OCI-LY7 (cell line): ENCODE results near the gene FYB2. TPM values are rescaled to one million over a fixed set of nuclear protein-coding genes. Genes with fewer than 3 reads are reported as not detected.

ENCODE experiments used
- BruUV-seq: library from RNA; stranded (reverse); fragments of 400-500 nt; replicated peaks from 2 replicates; lab custom pipeline; 2021; lab: Mats Ljungman, UMichigan
- CTCF ChIA-PET: fragments of 300-600 bp; sonication (Branson Sonifier 250); formaldehyde crosslinking; loops from one replicate; lab custom pipeline; 2022; ENCODE audit warnings: antibody characterized with exemption; ENCODE audit not compliant: unreplicated experiment; lab: Charles Lee
- POLR2A ChIA-PET: fragments of 300-600 bp; sonication (Branson Sonifier 250); formaldehyde crosslinking; loops from one replicate; lab custom pipeline; 2022; ENCODE audit warnings: antibody characterized with exemption; lab: Charles Lee
- DNase-seq: peaks from one replicate; pipeline ENCODE4 v3.0.0-alpha.2; 2015; ENCODE audit warnings: low spot score
- H2AFZ ChIP-seq: fragments of 200-600 bp; sonication (generic), shearing (Covaris generic); 2 replicates; pipeline ENCODE4 v1.6.1; 2014; ENCODE audit warnings: mild to moderate bottlenecking, antibody characterized with exemption, low read length, moderate library complexity
- H3K27ac ChIP-seq: fragments of 200-600 bp; sonication (generic); 2 replicates; pipeline ENCODE4 v1.5.1; 2014; ENCODE audit warnings: mixed run types, low read depth, mild to moderate bottlenecking, moderate library complexity, low read length, inconsistent platforms; ENCODE audit not compliant: poor library complexity, severe bottlenecking
- H3K36me3 ChIP-seq: fragments of 200-600 bp; sonication (generic); 2 replicates; pipeline ENCODE4 v1.6.1; 2014; ENCODE audit warnings: mild to moderate bottlenecking, antibody characterized with exemption, low read length, moderate library complexity, mixed read lengths; ENCODE audit not compliant: insufficient read depth
- H3K4me1 ChIP-seq: fragments of 200-600 bp; sonication (generic); 2 replicates; pipeline ENCODE4 v1.5.1; 2014; ENCODE audit warnings: mild to moderate bottlenecking, low read length; ENCODE audit not compliant: insufficient read depth, poor library complexity, severe bottlenecking
- H3K4me2 ChIP-seq: fragments of 200-600 bp; sonication (generic); 2 replicates; pipeline ENCODE4 v1.6.1; 2014; ENCODE audit warnings: mild to moderate bottlenecking, low read length
- H3K4me3 ChIP-seq: fragments of 200-600 bp; sonication (generic); 2 replicates; pipeline ENCODE4 v1.5.1; 2014; ENCODE audit warnings: mild to moderate bottlenecking, low read depth, low read length; ENCODE audit not compliant: poor library complexity, severe bottlenecking
- H3K79me2 ChIP-seq: fragments of 200-600 bp; sonication (generic); 2 replicates; pipeline ENCODE4 v1.6.1; 2016; ENCODE audit warnings: low read depth, mild to moderate bottlenecking, low read length, moderate library complexity, mixed read lengths; ENCODE audit not compliant: insufficient read depth
- H3K9me2 ChIP-seq: fragments of 200-600 bp; sonication (generic); 2 replicates; pipeline ENCODE4 v1.6.1; 2016; ENCODE audit warnings: mild to moderate bottlenecking, low read length, mixed read lengths; ENCODE audit not compliant: insufficient read depth
- H3K9me3 ChIP-seq: fragments of 200-600 bp; sonication (generic); 2 replicates; pipeline ENCODE4 v1.6.1; 2014; ENCODE audit warnings: mild to moderate bottlenecking, mixed run types, low read length, mixed read lengths
- H4K20me1 ChIP-seq: fragments of 200-600 bp; sonication (generic); 2 replicates; pipeline ENCODE4 v1.6.1; 2014; ENCODE audit warnings: mild to moderate bottlenecking, antibody characterized with exemption, low read length, moderate library complexity, mixed read lengths; ENCODE audit not compliant: insufficient read depth
- EZH2phosphoT487 ChIP-seq: fragments of 200-600 bp; sonication (generic); IDR thresholded peaks from 2 replicates; pipeline ENCODE4 v1.6.1; 2018; ENCODE audit warnings: low read depth, borderline replicate concordance, mild to moderate bottlenecking, mixed run types, antibody characterized with exemption, low read length, moderate library complexity, mixed read lengths
- intact Hi-C: fragments of 100-400 bp; cut with micrococcal nuclease; formaldehyde crosslinking; loops from one replicate; pipeline ENCODE4 v1.10.0; 2022; ENCODE audit not compliant: unreplicated experiment
- total RNA-seq, 2 experiments: library from RNA; depleted of rRNA in 1 of 2; stranded (reverse); fragments of >200 nt in 1 of 2; shearing (Covaris generic) in 1 of 2; gene quantifications; 2 replicates each; pipeline ENCODE4 v1.2.3, GENCODE V29; 2014 to 2022
- TF ChIP-seq, protein P1 (sequence below): fragments of 200-600 bp; sonication (generic); conservative IDR thresholded peaks from 2 replicates; pipeline ENCODE4 v1.5.1; 2014; ENCODE audit warnings: mild to moderate bottlenecking, antibody characterized with exemption, low read length, moderate library complexity, mixed read lengths

The FYB2 gene
- total RNA-seq, 2 experiments from 2014 or later, result not detected

DNA sequence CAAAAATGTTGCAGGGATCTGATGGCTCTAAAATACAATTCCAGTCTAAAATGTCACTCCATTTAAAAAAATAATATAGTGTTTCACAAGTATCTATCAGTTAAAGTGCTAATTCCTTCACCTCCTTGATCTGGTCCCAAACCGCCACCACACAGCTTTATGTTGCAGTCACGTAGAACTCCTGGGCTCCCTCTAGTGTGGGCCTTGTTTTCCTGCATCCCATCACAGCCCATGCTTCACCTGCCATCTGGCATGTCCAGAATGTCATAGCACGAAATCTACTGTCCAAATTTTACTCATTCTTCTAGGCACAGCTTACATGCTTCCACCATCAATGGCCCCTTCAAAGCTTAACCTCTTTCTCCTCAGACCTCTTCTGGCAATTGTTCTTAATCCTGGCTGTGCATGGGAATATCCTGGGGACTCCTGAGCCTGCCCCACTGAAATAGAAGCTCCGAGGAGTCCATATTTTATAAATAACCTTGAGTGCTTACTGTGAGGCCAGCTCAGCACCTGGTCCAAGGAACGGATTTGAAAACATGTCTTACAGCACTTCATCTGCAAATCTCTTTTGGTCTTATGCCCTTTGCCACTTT lies 15.5 kb downstream of the FYB2 start:
- ChIA-PET POLR2A (no interaction called here), CTCF (no interaction called here)
- H3K79me2 ChIP-seq, result no peaks in the 10 kb centered on the region
- no peaks in the 10 kb centered on the region for H4K20me1 ChIP-seq
- H3K27ac ChIP-seq, result no peak overlapping the region
- H3K9me3 ChIP-seq, result no peaks in the 10 kb centered on the region
- TF ChIP-seq, protein P1, sequence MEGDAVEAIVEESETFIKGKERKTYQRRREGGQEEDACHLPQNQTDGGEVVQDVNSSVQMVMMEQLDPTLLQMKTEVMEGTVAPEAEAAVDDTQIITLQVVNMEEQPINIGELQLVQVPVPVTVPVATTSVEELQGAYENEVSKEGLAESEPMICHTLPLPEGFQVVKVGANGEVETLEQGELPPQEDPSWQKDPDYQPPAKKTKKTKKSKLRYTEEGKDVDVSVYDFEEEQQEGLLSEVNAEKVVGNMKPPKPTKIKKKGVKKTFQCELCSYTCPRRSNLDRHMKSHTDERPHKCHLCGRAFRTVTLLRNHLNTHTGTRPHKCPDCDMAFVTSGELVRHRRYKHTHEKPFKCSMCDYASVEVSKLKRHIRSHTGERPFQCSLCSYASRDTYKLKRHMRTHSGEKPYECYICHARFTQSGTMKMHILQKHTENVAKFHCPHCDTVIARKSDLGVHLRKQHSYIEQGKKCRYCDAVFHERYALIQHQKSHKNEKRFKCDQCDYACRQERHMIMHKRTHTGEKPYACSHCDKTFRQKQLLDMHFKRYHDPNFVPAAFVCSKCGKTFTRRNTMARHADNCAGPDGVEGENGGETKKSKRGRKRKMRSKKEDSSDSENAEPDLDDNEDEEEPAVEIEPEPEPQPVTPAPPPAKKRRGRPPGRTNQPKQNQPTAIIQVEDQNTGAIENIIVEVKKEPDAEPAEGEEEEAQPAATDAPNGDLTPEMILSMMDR, result peak; percentile 70
- no peak for TF ChIP-seq EZH2phosphoT487
- H3K9me2 ChIP-seq, result no peaks in the 10 kb centered on the region
- peak; percentile 24 for DNase-seq
- H3K4me2 ChIP-seq, result no peak overlapping the region
- BruUV-seq, result no TSS peak
- H3K36me3 ChIP-seq, result no peaks in the 10 kb centered on the region
- intact Hi-C loops, result no loop called here
- no peak overlapping the region for H3K4me3 ChIP-seq
- H3K4me1 ChIP-seq, result no peaks in the 10 kb centered on the region
- no peak overlapping the region for H2AFZ ChIP-seq

DNA sequence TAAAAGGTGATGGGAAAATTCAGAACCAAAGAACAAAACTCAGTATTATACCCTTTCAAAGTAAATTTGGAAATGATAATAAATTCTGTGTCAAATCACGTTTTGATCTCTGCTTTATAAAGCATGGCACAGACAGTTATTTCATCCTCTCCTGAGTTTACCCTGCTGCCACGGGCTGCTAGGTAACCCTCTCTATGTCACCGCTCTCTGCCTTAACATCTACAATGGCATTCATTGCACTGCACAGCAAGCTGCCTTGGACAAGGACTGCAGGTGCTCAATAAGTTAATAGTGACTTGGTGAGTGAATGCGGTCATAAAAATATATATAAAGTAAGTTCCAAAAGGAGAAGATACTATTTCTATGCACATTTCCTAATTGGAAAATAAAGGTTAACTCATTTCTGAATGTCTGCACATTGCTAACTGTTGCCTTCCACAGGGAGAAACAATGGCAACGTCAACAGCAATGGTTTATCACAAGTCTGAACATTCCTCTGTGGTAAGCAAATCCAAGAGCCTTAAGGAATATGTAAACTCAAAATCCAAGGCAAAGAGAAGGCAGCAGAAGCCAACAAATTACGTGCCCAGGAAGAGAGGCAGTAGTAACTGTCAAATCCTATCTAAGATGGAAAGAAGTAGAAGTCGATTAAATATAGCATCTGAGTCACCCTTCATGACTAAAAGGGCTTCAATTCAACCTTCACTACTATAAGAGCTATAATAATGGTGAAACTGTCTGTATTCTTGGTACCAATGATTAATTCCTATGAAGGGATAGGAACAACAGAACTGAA lies 19.4 kb downstream of the FYB2 start:
- CTCF ChIA-PET, result no interaction called here
- H4K20me1 ChIP-seq, result no peaks in the 10 kb centered on the region

More for the DNA sequence above, 19.4 kb downstream of the FYB2 start:
- Histone ChIP-seq H2AFZ (no peak overlapping the region), H3K4me2 (no peak overlapping the region), H3K9me3 (no peaks in the 10 kb centered on the region), H3K4me1 (no peaks in the 10 kb centered on the region), H3K36me3 (no peaks in the 10 kb centered on the region), H3K9me2 (no peaks in the 10 kb centered on the region), H3K27ac (no peak overlapping the region), H3K79me2 (no peaks in the 10 kb centered on the region), H3K4me3 (no peak overlapping the region)
- no TSS peak for BruUV-seq
- TF ChIP-seq, protein P1, result no peak
- no peak for TF ChIP-seq EZH2phosphoT487
- POLR2A ChIA-PET, result interaction anchor here (0.6 to 1.1 kb wide), 3 partner anchors 224 to 1236 kb away, joined by 3 read pairs; no protein-coding TSS in a partner anchor
- no peak for DNase-seq
- intact Hi-C loops, result no loop called here
